ENCODE results near the gene LHPP.

GRCh38 chr10:124469956-124470484 is 8.4 kb downstream of the LHPP start:
- TF ChIP-seq POLR2A (IDR thresholded peaks at IDR 0.05) (no peak), CTCF (IDR thresholded peaks at IDR 0.05) (no peak)

All from heart left ventricle (tissue), 13 donors.